Esophagus muscularis mucosa (tissue), 4 donors: ENCODE measurements around the gene ZNHIT6. TPM values are rescaled to one million over a fixed set of nuclear protein-coding genes. Genes with fewer than 3 reads are reported as not detected.

Experiments used
- DNase-seq: peaks from one replicate; pipeline ENCODE4 v3.0.0-alpha.2; 2017; ENCODE audit errors: extremely low spot score
- H3K27ac ChIP-seq, 4 donors: fragments of 200-600 bp; sonication (generic); replicated peaks in 1 of 4; 1 replicate in 3 of 4; 2 replicates in 1 of 4; pipeline ENCODE4 v1.5.1; 2016 to 2019; ENCODE audit warnings: mild to moderate bottlenecking in 1 of 4
- H3K27me3 ChIP-seq, 4 donors: fragments of 200-600 bp; sonication (generic); one replicate each; pipeline versions ENCODE4 v1.5.1 to v1.6.0; 2016 to 2019
- H3K36me3 ChIP-seq, 4 donors: fragments of 200-600 bp; sonication (generic); one replicate each; pipeline ENCODE4 v1.5.1; 2016 to 2019
- H3K4me1 ChIP-seq, 4 donors: fragments of 200-600 bp; sonication (generic); one replicate each; pipeline ENCODE4 v1.5.1; 2016 to 2019
- H3K4me3 ChIP-seq, 4 donors: fragments of 200-600 bp; sonication (generic); 1 replicate in 2 of 4; 2 replicates in 2 of 4; pipeline ENCODE4 v1.5.1; 2016 to 2019; ENCODE audit warnings: mild to moderate bottlenecking in 4 of 4, moderate library complexity in 1 of 4
- H3K9me3 ChIP-seq, 4 donors: fragments of 200-600 bp; sonication (generic); 1 replicate in 3 of 4; 2 replicates in 1 of 4; pipeline ENCODE4 v1.5.1; 2016 to 2019
- CTCF ChIP-seq, 3 experiments: fragments of 200-600 bp in 2 of 3; fragments of 450-650 bp in 1 of 3; sonication (generic) in 2 of 3; IDR thresholded peaks; one replicate each; pipeline ENCODE4 v1.5.1; 2017 to 2019; ENCODE audit warnings: antibody characterized with exemption in 3 of 3, mild to moderate bottlenecking in 2 of 3, moderate library complexity in 1 of 3
- EP300 ChIP-seq: sonication (generic); formaldehyde crosslinking; IDR thresholded peaks from one replicate; pipeline ENCODE4 v1.6.1; 2017; ENCODE audit warnings: antibody characterized with exemption
- POLR2A ChIP-seq: fragments of 450-650 bp; IDR thresholded peaks from one replicate; pipeline ENCODE4 v1.6.1; 2017; ENCODE audit warnings: antibody characterized with exemption, moderate library complexity, mild to moderate bottlenecking, low read depth
- POLR2AphosphoS5 ChIP-seq, 2 donors: sonication (generic); formaldehyde crosslinking; IDR thresholded peaks; one replicate each; pipeline ENCODE4 v1.6.1; 2017; ENCODE audit warnings: antibody characterized with exemption in 2 of 2
- WGBS: methylation state at CpG from one replicate; pipeline ENCODE4 v1.1.5; 2018; 5-methylcytosine and 5-hydroxymethylcytosine counted together
- intact Hi-C: fragments of 100-400 bp; cut with DNase I; formaldehyde crosslinking; loops from one replicate; pipeline ENCODE4 v1.15.1; 2023
- total RNA-seq, 4 donors: library from RNA; depleted of rRNA; stranded (reverse); fragments of >200 nt; gene quantifications; one replicate each; pipeline versions ENCODE4 v1.1.0 to v1.2.1, GENCODE V29; 2016

Gene ZNHIT6
- 10 to 100 TPM; 12.8 to 16.8 (median 15.5) TPM for total RNA-seq

GRCh38 chr1:85707990-85708828 lies at the start of gene ZNHIT6:
Gene ZNHIT6 (minus strand): TSS chr1:85708433. CDS start chr1:85708284, 149 bp downstream.
- H3K9me3 ChIP-seq, result no peaks in the 10 kb centered on the region
- intact Hi-C loops, result no loop called here
- peak within 1 kb of the TSS; percentile 68 to 80 (median 71) for H3K4me3 ChIP-seq
- TF ChIP-seq POLR2AphosphoS5 (IDR thresholded peaks at IDR 0.05) (peak; percentile 85 to 92), CTCF (IDR thresholded peaks at IDR 0.05) (peak in 1 of 3 experiments; percentile 55), POLR2A (no peak)
- H3K36me3 ChIP-seq, result peaks cover 0 to 25% (median 11%) of the 10 kb centered on the region in 4 donors
- DNase-seq, result peak; percentile 96
- H3K4me1 ChIP-seq, result peaks cover 12 to 25% (median 18%) of the 10 kb centered on the region in 4 donors
- H3K27me3 ChIP-seq, result no peaks in the 10 kb centered on the region
- WGBS, result 3% methylated on average over 30 of the region's 35 CpGs
- peak within 1 kb of the TSS; percentile 79 to 86 (median 82) for H3K27ac ChIP-seq

- H3K4me3 ChIP-seq, result no peak overlapping the region
- no peak overlapping the region for H3K27ac ChIP-seq
- whole genome bisulfite sequencing, result 86% methylated on average over 5 of the region's 5 CpGs
- no peaks in the 10 kb centered on the region for H3K4me1 ChIP-seq
- H3K27me3 ChIP-seq, result no peaks in the 10 kb centered on the region
- peaks cover 0 to 9% (median 3%) of the 10 kb centered on the region in 4 donors for H3K9me3 ChIP-seq
- DNase-seq, result no peak
- H3K36me3 ChIP-seq, result no peaks in the 10 kb centered on the region
- intact Hi-C loops, result no loop called here
- no peak for TF ChIP-seq POLR2AphosphoS5 (IDR thresholded peaks at IDR 0.05)
- no peak for TF ChIP-seq CTCF (IDR thresholded peaks at IDR 0.05)
- TF ChIP-seq EP300, result no peak
- TF ChIP-seq POLR2A, result no peak
Observed at GRCh38 chr1:85756864-85757263, 48.6 kb upstream of the ZNHIT6 start.

- Histone ChIP-seq H3K36me3 (no peaks in the 10 kb centered on the region), H3K9me3 (no peaks in the 10 kb centered on the region), H3K4me1 (no peaks in the 10 kb centered on the region), H3K27ac (no peak overlapping the region), H3K4me3 (no peak overlapping the region), H3K27me3 (no peaks in the 10 kb centered on the region)
- TF ChIP-seq POLR2AphosphoS5 (IDR thresholded peaks at IDR 0.05), result no peak
- no peak for TF ChIP-seq EP300
- no peak for TF ChIP-seq CTCF (IDR thresholded peaks at IDR 0.05)
- 94% methylated on average over 1 of the region's 1 CpG for WGBS
- no peak for DNase-seq
- intact Hi-C loops, result no loop called here
Observed at GRCh38 chr1:85748120-85748519, 39.9 kb upstream of the ZNHIT6 start.

GRCh38 chr1:85746777-85747176 lies 38.5 kb upstream of the ZNHIT6 start:
- Histone ChIP-seq H3K27me3 (no peaks in the 10 kb centered on the region), H3K4me1 (no peaks in the 10 kb centered on the region), H3K4me3 (no peak overlapping the region), H3K36me3 (no peaks in the 10 kb centered on the region), H3K27ac (no peak overlapping the region), H3K9me3 (no peaks in the 10 kb centered on the region)
- no peak for DNase-seq
- 95% methylated on average over 3 of the region's 3 CpGs for WGBS
- intact Hi-C loops, result no loop called here
- TF ChIP-seq POLR2AphosphoS5 (IDR thresholded peaks at IDR 0.05) (no peak), POLR2A (no peak), EP300 (no peak), CTCF (IDR thresholded peaks at IDR 0.05) (no peak)
